Adrenal gland (tissue), 5 donors: ENCODE measurements around the gene YARS1.

Source experiments
- POLR2A ChIP-seq, 2 donors: fragments of 450-650 bp; IDR thresholded peaks; one replicate each; pipeline ENCODE4 v1.6.1; 2017; ENCODE audit warnings: antibody characterized with exemption in 2 of 2, mild to moderate bottlenecking in 2 of 2, moderate library complexity in 1 of 2
- TF ChIP-seq, protein P1 (sequence below), 6 experiments: fragments of 450-650 bp in 4 of 6; fragments of 200-600 bp in 2 of 6; sonication (generic) in 1 of 6; IDR thresholded peaks; 1 replicate in 5 of 6; 2 replicates in 1 of 6; pipeline versions ENCODE4 v1.5.1 to v1.8.0; 2016 to 2021; ENCODE audit warnings: antibody characterized with exemption in 6 of 6, mild to moderate bottlenecking in 2 of 6, moderate library complexity in 1 of 6
- donor health status: DM: no; HTN: no; CAD: no.

DNA sequence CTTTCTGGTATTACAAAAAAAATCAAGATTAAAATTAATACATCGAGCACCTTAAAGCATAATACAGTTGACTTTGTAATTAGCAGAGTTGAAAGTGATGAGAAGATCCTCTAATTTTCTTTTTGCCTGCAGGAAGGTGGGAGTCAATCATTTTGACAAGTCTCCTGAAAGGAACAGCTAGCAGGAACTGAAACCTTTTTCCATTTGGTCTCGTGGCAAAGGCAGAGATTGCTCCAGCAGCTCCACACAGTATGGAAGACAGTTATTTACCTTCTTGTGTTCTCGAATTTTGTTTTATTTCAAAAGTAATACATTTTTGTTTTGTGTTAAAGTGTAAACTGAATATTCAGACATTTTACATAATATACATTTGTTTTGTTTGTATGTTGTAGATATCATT lies 8.0 kb upstream of the YARS1 start:
- TF ChIP-seq POLR2A (IDR thresholded peaks at IDR 0.05), result no peak
- TF ChIP-seq, protein P1, sequence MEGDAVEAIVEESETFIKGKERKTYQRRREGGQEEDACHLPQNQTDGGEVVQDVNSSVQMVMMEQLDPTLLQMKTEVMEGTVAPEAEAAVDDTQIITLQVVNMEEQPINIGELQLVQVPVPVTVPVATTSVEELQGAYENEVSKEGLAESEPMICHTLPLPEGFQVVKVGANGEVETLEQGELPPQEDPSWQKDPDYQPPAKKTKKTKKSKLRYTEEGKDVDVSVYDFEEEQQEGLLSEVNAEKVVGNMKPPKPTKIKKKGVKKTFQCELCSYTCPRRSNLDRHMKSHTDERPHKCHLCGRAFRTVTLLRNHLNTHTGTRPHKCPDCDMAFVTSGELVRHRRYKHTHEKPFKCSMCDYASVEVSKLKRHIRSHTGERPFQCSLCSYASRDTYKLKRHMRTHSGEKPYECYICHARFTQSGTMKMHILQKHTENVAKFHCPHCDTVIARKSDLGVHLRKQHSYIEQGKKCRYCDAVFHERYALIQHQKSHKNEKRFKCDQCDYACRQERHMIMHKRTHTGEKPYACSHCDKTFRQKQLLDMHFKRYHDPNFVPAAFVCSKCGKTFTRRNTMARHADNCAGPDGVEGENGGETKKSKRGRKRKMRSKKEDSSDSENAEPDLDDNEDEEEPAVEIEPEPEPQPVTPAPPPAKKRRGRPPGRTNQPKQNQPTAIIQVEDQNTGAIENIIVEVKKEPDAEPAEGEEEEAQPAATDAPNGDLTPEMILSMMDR (IDR thresholded peaks at IDR 0.05), result no peak
